SU-DHL-6 (cell line): ENCODE data around the gene OR5AC2.

Source experiments
- CTCF ChIP-seq: fragments of 200-600 bp; sonication (generic); IDR thresholded peaks from one replicate; pipeline ENCODE4 v1.5.1; 2017; ENCODE audit warnings: antibody characterized with exemption, mild to moderate bottlenecking, low read length, moderate library complexity; ENCODE audit not compliant: insufficient read depth, poor library complexity, severe bottlenecking
- EZH2phosphoT487 ChIP-seq: fragments of 200-600 bp; sonication (generic), shearing (Covaris generic); conservative IDR thresholded peaks from 2 replicates; pipeline ENCODE4 v1.6.1; 2018; ENCODE audit warnings: mild to moderate bottlenecking, antibody characterized with exemption, low read length, moderate library complexity, mixed read lengths

DNA sequence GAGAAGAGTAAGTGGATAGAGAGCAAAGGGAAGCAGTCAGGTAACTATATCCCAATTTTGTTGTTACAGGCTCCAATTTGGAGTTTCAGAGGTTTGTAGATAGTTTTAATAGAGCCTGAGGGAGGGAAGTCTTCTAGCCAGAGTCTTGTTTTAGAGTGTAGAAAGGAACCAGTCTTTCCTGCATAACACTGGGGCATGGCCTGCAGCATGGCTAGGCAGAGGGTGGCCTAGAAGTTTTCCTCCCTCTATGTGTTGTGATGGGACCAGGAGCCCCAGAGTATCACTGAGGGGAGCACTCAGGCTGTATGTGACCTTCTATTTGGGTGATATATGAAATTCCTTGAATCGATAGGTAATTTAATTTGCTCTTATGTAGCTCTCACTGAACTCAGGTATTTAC, 29.3 kb upstream of the OR5AC2 start:
- no peak for TF ChIP-seq CTCF
- TF ChIP-seq EZH2phosphoT487, result no peak
